Neural progenitor cell (in vitro differentiated cells): ENCODE results near the gene DMRTC2. TPM values are rescaled to one million over a fixed set of nuclear protein-coding genes. Genes with fewer than 3 reads are reported as not detected.

Experiments
- DNase-seq: peaks from one replicate; pipeline ENCODE4 v3.0.0-alpha.2; 2016; ENCODE audit warnings: low spot score
- H2AFZ ChIP-seq: fragments of 200-600 bp; sonication (generic); replicated peaks from 2 replicates; pipeline ENCODE4 v1.6.1; 2016; ENCODE audit warnings: antibody characterized with exemption
- H3F3A ChIP-seq: fragments of 200-600 bp; sonication (generic); 2 replicates; pipeline ENCODE4 v1.6.1; 2016; ENCODE audit warnings: antibody characterized with exemption, low read depth
- H3K27ac ChIP-seq: fragments of 200-600 bp; sonication (generic); 2 replicates; pipeline ENCODE4 v1.5.1; 2016; ENCODE audit warnings: mild to moderate bottlenecking
- H3K27me3 ChIP-seq: fragments of 200-600 bp; sonication (generic); 2 replicates; pipeline ENCODE4 v1.6.1; 2016; ENCODE audit warnings: mild to moderate bottlenecking, moderate library complexity
- H3K36me3 ChIP-seq: fragments of 200-600 bp; sonication (generic); 2 replicates; pipeline ENCODE4 v1.5.1; 2016
- H3K4me1 ChIP-seq: fragments of 200-600 bp; sonication (generic); 2 replicates; pipeline ENCODE4 v1.6.1; 2016; ENCODE audit warnings: mixed run types
- H3K4me2 ChIP-seq: fragments of 200-600 bp; sonication (generic); 2 replicates; pipeline ENCODE4 v1.6.1; 2016
- H3K4me3 ChIP-seq: fragments of 200-600 bp; sonication (generic); 2 replicates; pipeline ENCODE4 v1.5.1; 2016
- H3K79me2 ChIP-seq: fragments of 200-600 bp; sonication (generic); 2 replicates; pipeline ENCODE4 v1.6.1; 2016; ENCODE audit warnings: low read depth
- H3K9ac ChIP-seq: fragments of 200-600 bp; sonication (generic); 2 replicates; pipeline ENCODE4 v1.6.1; 2016
- H3K9me3 ChIP-seq: fragments of 200-600 bp; sonication (generic); 2 replicates; pipeline ENCODE4 v1.5.1; 2016; ENCODE audit warnings: low read depth
- H4K20me1 ChIP-seq: fragments of 200-600 bp; sonication (generic); 2 replicates; pipeline ENCODE4 v1.6.1; 2016; ENCODE audit warnings: low read depth
- H3K27ac Mint-ChIP-seq: 3 replicates; pipeline ENCODE4 v1.8.0; 2021; ENCODE audit warnings: mixed read lengths
- H3K27me3 Mint-ChIP-seq: 2 replicates; pipeline ENCODE4 v1.8.0; 2022; ENCODE audit warnings: low read depth, mild to moderate bottlenecking, inconsistent platforms, moderate library complexity, mixed read lengths; ENCODE audit not compliant: insufficient read depth
- H3K36me3 Mint-ChIP-seq: 3 replicates; pipeline ENCODE4 v1.8.0; 2021; ENCODE audit warnings: mixed read lengths
- H3K4me1 Mint-ChIP-seq: 3 replicates; pipeline ENCODE4 v1.8.0; 2021; ENCODE audit warnings: mixed read lengths
- H3K4me3 Mint-ChIP-seq: 3 replicates; pipeline ENCODE4 v1.8.0; 2021; ENCODE audit warnings: mild to moderate bottlenecking, moderate library complexity, mixed read lengths
- H3K9me3 Mint-ChIP-seq: 3 replicates; pipeline ENCODE4 v1.8.0; 2020; ENCODE audit warnings: mixed read lengths
- EZH2 ChIP-seq: fragments of 200-600 bp; sonication (generic); IDR thresholded peaks from 2 replicates; pipeline ENCODE4 v1.6.1; 2017; ENCODE audit warnings: antibody characterized with exemption, mild to moderate bottlenecking, moderate library complexity
- EZH2phosphoT487 ChIP-seq: fragments of 200-600 bp; sonication (generic); IDR thresholded peaks from 2 replicates; pipeline ENCODE4 v1.6.1; 2017; ENCODE audit warnings: antibody characterized with exemption
- total RNA-seq: library from RNA; depleted of rRNA; stranded (reverse); fragments of >200 nt; gene quantifications from 2 replicates; pipeline ENCODE4 v1.2.3, GENCODE V29; 2015; ENCODE audit warnings: low replicate concordance
- TF ChIP-seq, protein P1 (sequence below): fragments of 200-600 bp; sonication (generic); IDR thresholded peaks from 2 replicates; pipeline ENCODE4 v1.5.1; 2017; ENCODE audit warnings: antibody characterized with exemption, mild to moderate bottlenecking

Gene DMRTC2
- total RNA-seq, 1 donor from 2014 or later, result not detected

DNA sequence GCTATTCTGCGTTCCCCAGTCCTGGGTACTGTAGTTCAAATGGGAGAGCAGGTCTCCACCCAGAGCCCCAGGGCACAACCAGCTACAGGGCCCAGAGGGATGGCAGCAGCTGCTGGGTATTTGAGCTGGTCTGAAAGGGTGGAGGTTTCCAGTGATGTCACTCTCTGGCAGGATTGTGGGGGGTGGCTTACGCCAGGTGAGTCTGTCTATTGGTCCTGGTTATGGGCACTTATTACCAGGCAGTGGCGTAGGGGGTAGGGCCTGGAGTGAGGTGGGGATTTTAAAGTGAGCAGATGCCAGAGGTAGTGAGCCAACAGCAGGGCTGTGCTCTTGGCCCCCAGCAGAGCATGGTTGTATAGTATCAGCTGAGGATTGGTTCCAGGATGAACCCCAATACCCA, 21.4 kb downstream of the DMRTC2 start:
- Histone ChIP-seq H3K27me3 (no peaks in the 10 kb centered on the region), H3K27ac (no peak overlapping the region), H3K36me3 (peaks cover 17% of the 10 kb centered on the region), H3K4me3 (no peak overlapping the region), H2AFZ (no peak overlapping the region), H3K4me2 (no peak overlapping the region), H3K4me1 (peaks cover 18% of the 10 kb centered on the region), H3K9me3 (no peaks in the 10 kb centered on the region), H3F3A (peaks cover 81% of the 10 kb centered on the region), H3K79me2 (peaks cover 74% of the 10 kb centered on the region), H3K9ac (no peak overlapping the region), H4K20me1 (peaks cover 96% of the 10 kb centered on the region)
- no peak for DNase-seq
- peaks cover 4% of the 10 kb centered on the region for H3K27me3 Mint-ChIP-seq
- H3K9me3 Mint-ChIP-seq, result no peaks in the 10 kb centered on the region
- no peak overlapping the region for H3K4me3 Mint-ChIP-seq
- TF ChIP-seq EZH2phosphoT487 (no peak), EZH2 (no peak)
- TF ChIP-seq, protein P1, sequence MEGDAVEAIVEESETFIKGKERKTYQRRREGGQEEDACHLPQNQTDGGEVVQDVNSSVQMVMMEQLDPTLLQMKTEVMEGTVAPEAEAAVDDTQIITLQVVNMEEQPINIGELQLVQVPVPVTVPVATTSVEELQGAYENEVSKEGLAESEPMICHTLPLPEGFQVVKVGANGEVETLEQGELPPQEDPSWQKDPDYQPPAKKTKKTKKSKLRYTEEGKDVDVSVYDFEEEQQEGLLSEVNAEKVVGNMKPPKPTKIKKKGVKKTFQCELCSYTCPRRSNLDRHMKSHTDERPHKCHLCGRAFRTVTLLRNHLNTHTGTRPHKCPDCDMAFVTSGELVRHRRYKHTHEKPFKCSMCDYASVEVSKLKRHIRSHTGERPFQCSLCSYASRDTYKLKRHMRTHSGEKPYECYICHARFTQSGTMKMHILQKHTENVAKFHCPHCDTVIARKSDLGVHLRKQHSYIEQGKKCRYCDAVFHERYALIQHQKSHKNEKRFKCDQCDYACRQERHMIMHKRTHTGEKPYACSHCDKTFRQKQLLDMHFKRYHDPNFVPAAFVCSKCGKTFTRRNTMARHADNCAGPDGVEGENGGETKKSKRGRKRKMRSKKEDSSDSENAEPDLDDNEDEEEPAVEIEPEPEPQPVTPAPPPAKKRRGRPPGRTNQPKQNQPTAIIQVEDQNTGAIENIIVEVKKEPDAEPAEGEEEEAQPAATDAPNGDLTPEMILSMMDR, result no peak
- peaks cover 39% of the 10 kb centered on the region for H3K36me3 Mint-ChIP-seq
- H3K4me1 Mint-ChIP-seq, result peaks cover 18% of the 10 kb centered on the region
- H3K27ac Mint-ChIP-seq, result no peak overlapping the region

DNA sequence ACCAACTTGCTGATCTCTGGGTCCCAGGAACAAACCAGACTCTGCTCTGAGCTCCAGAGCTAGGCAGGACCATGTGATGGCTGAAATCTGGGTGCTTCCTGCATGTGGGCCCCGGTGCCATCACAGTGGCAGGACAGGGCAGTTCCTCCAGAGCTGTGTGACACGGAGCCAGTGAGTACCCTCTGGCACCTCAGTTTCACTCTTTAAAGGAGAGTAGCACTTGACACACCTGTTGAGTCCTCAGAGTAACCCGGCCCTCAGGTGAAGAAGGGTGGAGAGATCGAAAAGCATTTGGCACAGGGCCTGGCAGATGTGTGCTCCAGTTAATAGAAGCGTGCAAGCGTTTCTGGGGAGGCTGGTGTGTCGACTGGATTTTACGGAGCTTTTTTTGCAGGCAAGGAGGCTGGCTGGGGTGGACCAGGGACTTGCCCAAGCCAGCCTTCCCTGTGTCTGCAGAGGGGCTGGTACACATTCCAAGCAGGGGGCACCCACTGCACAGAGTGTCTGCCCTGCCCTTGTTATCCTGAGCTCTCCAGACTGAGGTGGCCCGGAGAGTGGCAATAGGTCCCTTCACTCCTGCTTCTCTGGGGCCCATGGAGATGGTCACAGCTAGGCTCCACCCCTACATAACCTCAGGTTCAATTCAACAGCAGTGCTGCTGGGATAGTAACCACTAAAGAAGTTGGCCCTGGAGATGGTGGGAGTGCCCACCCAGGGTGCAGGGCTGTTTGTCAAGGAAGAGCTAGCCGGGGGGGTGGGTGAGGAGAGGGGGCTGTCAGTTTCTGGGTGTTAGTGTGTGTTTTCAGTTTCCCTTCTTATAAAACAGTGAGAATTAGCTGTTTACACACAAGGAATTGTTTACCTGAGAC, 23.5 kb downstream of the DMRTC2 start:
- Histone ChIP-seq H3K4me2 (no peak overlapping the region), H4K20me1 (peaks cover 96% of the 10 kb centered on the region), H3K4me1 (no peaks in the 10 kb centered on the region), H3K36me3 (peaks cover 5% of the 10 kb centered on the region), H3K79me2 (peaks cover 53% of the 10 kb centered on the region), H3K9ac (no peak overlapping the region), H2AFZ (no peak overlapping the region), H3K9me3 (no peaks in the 10 kb centered on the region), H3K27ac (peak overlapping the region; percentile 67), H3K27me3 (no peaks in the 10 kb centered on the region), H3F3A (peaks cover 83% of the 10 kb centered on the region), H3K4me3 (no peak overlapping the region)
- Mint-ChIP-seq H3K9me3 (no peaks in the 10 kb centered on the region), H3K27me3 (peaks cover 4% of the 10 kb centered on the region), H3K4me1 (peaks cover 4% of the 10 kb centered on the region), H3K4me3 (no peak overlapping the region), H3K27ac (no peak overlapping the region), H3K36me3 (peaks cover 25% of the 10 kb centered on the region)
- no peak for DNase-seq
- TF ChIP-seq EZH2phosphoT487 (no peak), EZH2 (no peak)
- TF ChIP-seq, protein P1, result no peak

DNA sequence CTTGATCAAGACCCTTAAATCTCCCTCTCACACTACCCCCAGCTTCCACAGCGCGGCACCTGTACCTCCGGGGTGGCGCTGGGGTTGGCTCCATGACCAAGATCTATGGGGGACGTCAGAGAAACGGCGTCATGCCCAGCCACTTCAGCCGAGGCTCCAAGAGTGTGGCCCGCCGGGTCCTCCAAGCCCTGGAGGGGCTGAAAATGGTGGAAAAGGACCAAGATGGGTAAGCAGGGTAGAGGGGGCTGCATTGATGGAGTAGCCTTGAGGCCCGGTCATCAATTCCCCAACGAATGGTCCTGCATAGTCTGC, 24.1 kb downstream of the DMRTC2 start:
- Histone ChIP-seq H3K4me3 (no peak overlapping the region), H3K9me3 (no peaks in the 10 kb centered on the region), H3K4me2 (no peak overlapping the region), H4K20me1 (peaks cover 93% of the 10 kb centered on the region), H3K79me2 (peaks cover 48% of the 10 kb centered on the region), H3F3A (peaks cover 82% of the 10 kb centered on the region), H3K9ac (no peak overlapping the region), H3K27me3 (no peaks in the 10 kb centered on the region), H2AFZ (no peak overlapping the region), H3K4me1 (no peaks in the 10 kb centered on the region), H3K27ac (peak overlapping the region; percentile 67), H3K36me3 (peaks cover 5% of the 10 kb centered on the region)
- peaks cover 3% of the 10 kb centered on the region for H3K4me1 Mint-ChIP-seq
- no peak for DNase-seq
- H3K4me3 Mint-ChIP-seq, result no peak overlapping the region
- no peaks in the 10 kb centered on the region for H3K9me3 Mint-ChIP-seq
- no peak overlapping the region for H3K27ac Mint-ChIP-seq
- H3K27me3 Mint-ChIP-seq, result peaks cover 3% of the 10 kb centered on the region
- H3K36me3 Mint-ChIP-seq, result peaks cover 21% of the 10 kb centered on the region
- TF ChIP-seq EZH2 (no peak), EZH2phosphoT487 (no peak)
- TF ChIP-seq, protein P1, result no peak
